ENCODE measurements around the gene CMC2. TPM values are rescaled to one million over a fixed set of nuclear protein-coding genes. Genes with fewer than 3 reads are reported as not detected.

CMC2 gene
- total RNA-seq, 1 donor from 2014 or later, result 4.0 TPM

- intact Hi-C loops (cut with DNase I), result loop anchor here (10.0 kb wide), 4 partner anchors 196 to 1164 kb away; partner anchors contain the start of genes CDYL2, CMIP and GAN
- Histone ChIP-seq H3K9me3 (no peaks in the 10 kb centered on the region), H3K27me3 (no peaks in the 10 kb centered on the region), H3K4me3 (no peak overlapping the region), H3K36me3 (no peaks in the 10 kb centered on the region), H3K4me1 (peaks cover 3 to 16% of the 10 kb centered on the region in 2 donors), H3K27ac (no peak overlapping the region)
- no peak for TF ChIP-seq CTCF (IDR thresholded peaks at IDR 0.05)
- DNase-seq (ENCODE audit: low spot score in 2 of 2), result no peak
These were observed 5.8 kb downstream of the CMC2 start for GRCh38 chr16:81000873-81001272.

GRCh38 chr16:80997964-80998620 lies 8.6 kb downstream of the CMC2 start:
- H3K4me1 ChIP-seq, result peaks cover 0 to 4% of the 10 kb centered on the region in 2 donors
- H3K27ac ChIP-seq, result no peak overlapping the region
- peak overlapping the region in 1 of 2 donors; percentile 17 for H3K4me3 ChIP-seq
- no peak for DNase-seq (ENCODE audit: low spot score in 2 of 2)
- no peaks in the 10 kb centered on the region for H3K36me3 ChIP-seq
- no peaks in the 10 kb centered on the region for H3K27me3 ChIP-seq
- TF ChIP-seq CTCF (IDR thresholded peaks at IDR 0.05), result no peak
- H3K9me3 ChIP-seq, result no peaks in the 10 kb centered on the region
- intact Hi-C loops (cut with DNase I), result no loop called here

GRCh38 chr16:80997139-80997798 lies 9.4 kb downstream of the CMC2 start:
- no peaks in the 10 kb centered on the region for H3K36me3 ChIP-seq
- intact Hi-C loops (cut with DNase I), result no loop called here
- DNase-seq (ENCODE audit: low spot score in 2 of 2), result no peak
- peaks cover 0 to 4% of the 10 kb centered on the region in 2 donors for H3K4me1 ChIP-seq
- H3K27ac ChIP-seq, result no peak overlapping the region
- no peaks in the 10 kb centered on the region for H3K9me3 ChIP-seq
- H3K27me3 ChIP-seq, result no peaks in the 10 kb centered on the region
- peak overlapping the region; percentile 17 to 46 for H3K4me3 ChIP-seq
- no peak for TF ChIP-seq CTCF (IDR thresholded peaks at IDR 0.05)

GRCh38 chr16:80996688-80997138 lies 10.0 kb downstream of the CMC2 start:
- no peaks in the 10 kb centered on the region for H3K27me3 ChIP-seq
- H3K27ac ChIP-seq, result no peak overlapping the region
- peak overlapping the region; percentile 17 to 46 for H3K4me3 ChIP-seq
- H3K36me3 ChIP-seq, result no peaks in the 10 kb centered on the region
- DNase-seq (ENCODE audit: low spot score in 2 of 2), result no peak
- H3K4me1 ChIP-seq, result peaks cover 0 to 4% of the 10 kb centered on the region in 2 donors
- intact Hi-C loops (cut with DNase I), result no loop called here
- H3K9me3 ChIP-seq, result no peaks in the 10 kb centered on the region
- TF ChIP-seq CTCF (IDR thresholded peaks at IDR 0.05), result no peak

GRCh38 chr16:80994451-80994850 lies 12.2 kb downstream of the CMC2 start:
- no peak overlapping the region for H3K4me3 ChIP-seq
- intact Hi-C loops (cut with DNase I), result loop anchor here (5.0 kb wide), 1 partner anchor 62 kb away; no protein-coding TSS in a partner anchor
- peaks cover 0 to 4% of the 10 kb centered on the region in 2 donors for H3K4me1 ChIP-seq
- no peak for DNase-seq (ENCODE audit: low spot score in 2 of 2)
- H3K36me3 ChIP-seq, result no peaks in the 10 kb centered on the region
- TF ChIP-seq CTCF (IDR thresholded peaks at IDR 0.05), result no peak
- no peaks in the 10 kb centered on the region for H3K27me3 ChIP-seq
- H3K9me3 ChIP-seq, result no peaks in the 10 kb centered on the region
- H3K27ac ChIP-seq, result no peak overlapping the region
